ENCODE measurements around the gene ARMH4.

ARMH4 gene

DNA sequence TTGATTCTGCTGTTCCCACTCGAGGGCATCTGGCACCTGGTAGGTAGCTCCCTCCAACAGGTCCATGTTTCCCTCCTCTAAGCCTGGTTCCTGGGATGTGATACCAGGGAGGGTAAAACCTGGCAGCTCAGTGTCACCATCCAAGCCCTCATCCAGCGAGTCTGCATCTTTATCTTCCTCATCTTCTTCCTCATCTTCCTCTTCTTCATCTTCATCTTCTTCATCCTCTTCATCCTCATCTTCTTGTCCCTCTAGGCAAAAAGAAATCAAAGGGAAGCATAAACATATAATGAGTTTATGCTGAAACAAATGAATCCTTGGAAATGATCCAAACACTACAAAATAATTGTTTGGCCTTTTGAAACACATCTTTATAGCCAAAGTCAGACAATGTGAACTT lies 55.3 kb downstream of the ARMH4 start:
- no peak for DNase-seq

- no peak for DNase-seq
Observed at GRCh38 chr14:58091883-58092630, 60.0 kb downstream of the ARMH4 start.

GRCh38 chr14:58089612-58090011 lies 62.4 kb downstream of the ARMH4 start:
- no peak for DNase-seq

DNA sequence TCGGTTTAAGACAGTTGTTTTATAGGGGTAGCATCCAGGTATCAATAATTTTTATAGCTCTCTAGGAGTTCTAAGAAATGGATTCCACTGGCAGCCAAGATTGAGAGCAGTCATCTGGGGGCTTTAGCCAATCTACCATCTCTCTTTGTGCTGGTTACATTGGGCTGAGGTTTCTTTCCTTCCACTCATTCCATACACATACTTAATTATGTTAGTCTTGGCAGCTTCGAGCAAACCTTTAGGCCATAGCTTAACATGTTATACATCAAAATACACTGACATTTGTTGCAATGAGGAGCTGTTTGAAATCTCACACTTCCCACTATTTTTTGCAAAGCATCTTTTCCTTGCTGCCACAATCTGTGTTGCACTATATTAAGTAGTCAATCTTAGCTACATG lies 63.1 kb downstream of the ARMH4 start:
- no peak for DNase-seq

GRCh38 chr14:58085877-58086276 lies 66.1 kb downstream of the ARMH4 start:
- no peak for DNase-seq

DNA sequence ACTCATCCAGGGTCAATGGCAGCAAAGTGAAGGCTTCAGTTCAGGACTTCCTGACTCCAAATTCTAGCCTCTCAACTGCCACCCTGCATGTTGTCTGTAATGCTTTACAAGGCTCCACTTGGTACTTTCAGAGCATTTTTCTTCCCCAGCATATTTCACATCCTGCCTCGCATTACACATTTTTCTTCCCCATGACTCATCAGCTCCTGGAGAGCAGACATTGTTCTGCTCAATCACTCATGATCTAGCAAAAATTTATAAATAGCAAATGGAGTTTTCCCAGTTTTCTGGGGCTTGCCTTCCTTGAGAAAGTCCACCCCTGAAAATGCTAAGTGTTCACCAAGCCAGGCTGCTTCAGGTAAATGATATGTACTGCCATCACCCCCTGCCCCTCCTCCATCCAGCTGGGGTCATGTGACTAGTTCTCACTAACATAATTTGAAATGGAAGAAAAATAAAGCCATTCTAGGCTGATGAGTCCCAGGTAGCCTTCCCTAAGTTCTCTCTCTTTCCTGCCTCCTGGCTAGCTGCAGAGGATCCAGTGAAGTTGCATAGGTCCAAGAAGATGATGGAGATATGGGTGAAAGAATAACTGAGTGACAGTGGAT lies 69.4 kb downstream of the ARMH4 start:
- DNase-seq = no peak

DNA sequence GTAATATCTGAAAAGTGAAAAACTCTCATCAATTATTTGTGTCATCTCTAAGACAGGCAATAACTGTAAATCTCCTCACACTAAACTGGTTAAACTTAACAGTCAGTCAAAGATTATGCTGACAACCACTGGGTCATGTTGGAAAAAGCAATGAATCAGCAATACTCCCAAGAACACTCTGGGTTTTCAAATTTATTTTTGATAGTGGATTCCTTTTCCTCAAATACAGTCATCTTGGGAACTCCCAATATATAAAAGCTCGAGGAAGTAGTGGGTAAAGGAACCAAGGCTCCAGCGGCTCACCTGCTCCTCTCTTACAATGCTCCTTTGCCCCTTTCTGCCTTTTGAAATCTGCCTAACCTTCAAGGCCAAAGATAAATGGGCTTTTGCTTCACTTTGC lies 70.0 kb downstream of the ARMH4 start:
- DNase-seq = no peak

- no peak for DNase-seq
Observed at GRCh38 chr14:58078471-58078870, 73.5 kb downstream of the ARMH4 start.

DNA sequence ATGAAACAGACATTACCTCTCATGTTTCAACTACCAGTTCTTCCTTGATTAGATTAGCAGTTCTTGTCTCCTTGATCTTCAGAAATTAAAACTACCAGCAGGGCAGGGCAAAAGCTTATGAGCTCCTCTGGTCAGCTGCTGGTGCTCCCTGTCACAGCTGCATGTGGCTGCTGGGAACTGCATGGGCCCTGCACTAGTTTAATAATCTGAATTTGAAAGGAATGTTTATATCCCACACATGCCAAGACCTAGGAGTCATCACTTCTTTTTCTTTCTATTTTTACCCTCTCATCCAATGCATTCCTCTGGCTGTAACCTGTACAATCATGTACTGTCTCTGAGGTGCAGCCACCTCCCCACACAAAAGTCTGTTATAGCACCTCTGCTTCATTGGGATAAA lies 73.9 kb downstream of the ARMH4 start:
- DNase-seq = no peak

GRCh38 chr14:58077621-58078020 lies 74.4 kb downstream of the ARMH4 start:
- no peak for DNase-seq

DNA sequence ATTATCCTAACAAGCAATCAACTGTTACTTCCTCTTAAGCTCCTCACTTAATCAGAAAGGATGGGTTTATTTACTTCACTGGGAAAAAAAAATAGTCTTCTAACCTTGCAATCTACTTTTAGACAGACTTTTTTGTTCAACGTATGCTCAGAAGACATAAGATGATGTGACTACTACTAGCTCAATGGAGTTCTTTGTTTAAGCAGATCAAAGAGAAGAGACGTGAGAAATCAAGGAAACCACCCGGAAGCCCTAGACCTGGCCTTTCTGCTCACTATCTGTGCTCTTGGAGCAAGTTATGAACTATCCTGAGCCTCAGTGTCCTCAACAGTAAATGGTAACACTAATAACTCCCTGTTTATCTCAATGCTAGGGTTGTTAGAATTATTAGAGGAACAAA lies 78.5 kb downstream of the ARMH4 start:
- no peak for DNase-seq

DNA sequence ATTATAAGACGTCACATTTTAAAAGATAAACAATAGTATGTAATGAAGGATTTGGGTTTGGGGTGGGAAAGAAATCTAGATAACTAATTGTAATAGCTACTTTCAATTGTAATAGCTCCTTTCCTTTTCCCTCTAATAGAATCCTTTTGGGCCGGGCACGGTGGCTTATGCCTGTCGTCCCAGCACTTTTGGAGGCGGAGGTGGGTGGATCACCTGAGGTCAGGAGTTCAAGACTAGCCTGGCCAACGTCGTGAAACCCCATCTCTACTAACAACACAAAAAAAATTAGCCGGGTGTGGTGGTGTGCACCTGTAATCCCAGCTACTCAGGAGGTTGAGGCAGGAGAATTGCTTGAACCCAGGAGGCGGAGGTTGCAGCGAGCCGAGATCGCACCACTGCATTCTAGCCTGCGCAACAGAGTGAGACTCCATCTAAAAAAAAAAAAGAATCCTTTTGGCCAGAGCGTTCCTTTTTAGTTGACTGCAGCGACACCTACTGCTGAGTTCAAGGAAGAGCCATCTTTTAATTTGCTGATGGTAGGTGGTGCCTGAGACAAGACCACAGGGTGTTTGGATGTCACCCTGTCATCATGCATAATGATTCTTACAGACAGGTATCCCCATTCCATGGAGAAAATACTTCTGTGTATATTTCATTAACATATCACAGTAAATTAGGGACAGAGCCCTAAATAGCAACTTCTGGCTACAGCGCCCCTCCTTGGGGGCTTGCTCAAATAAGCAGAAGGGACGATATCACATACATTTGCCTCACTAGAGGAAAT lies 79.5 kb downstream of the ARMH4 start:
- peak; percentile 46 for DNase-seq

DNA sequence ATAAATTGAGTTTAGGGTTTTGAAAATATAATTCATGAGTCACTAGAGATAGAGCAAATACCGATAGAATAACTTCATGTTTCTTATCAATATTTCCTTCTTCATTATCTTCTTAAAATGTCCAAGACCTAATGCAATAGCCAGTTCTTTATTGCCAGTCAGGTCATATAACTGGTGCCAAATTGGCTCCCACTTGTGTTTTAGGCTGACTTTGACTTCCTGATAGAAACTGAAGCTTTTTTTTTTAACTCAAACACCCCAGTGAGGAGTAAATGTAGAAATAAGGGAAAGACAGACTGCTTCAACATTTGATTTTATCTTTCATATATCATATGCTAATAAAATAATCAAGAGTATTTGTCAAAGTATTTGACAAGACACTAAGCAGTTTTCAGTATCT lies 80.7 kb downstream of the ARMH4 start:
- DNase-seq = no peak

- DNase-seq = no peak
Observed at GRCh38 chr14:58068306-58068705, 83.7 kb downstream of the ARMH4 start.

DNA sequence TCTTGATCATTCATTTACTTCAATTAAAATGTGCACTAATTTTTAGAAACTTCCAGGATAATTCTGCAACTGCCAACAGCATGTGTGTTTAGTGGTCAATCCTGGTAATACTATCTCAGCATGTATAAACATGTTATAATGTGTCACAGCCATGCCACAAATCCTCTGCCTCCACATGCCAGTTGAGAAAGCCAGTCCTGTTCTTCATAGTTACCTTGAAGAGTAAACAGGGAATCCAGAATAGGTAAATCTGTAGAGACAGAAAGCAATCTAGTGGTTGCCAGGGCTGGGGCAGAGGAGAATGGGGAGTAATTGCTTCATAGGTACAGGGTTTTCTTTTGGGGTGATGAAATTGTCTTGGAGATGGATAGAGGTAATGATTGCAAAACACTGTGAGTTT lies 85.9 kb downstream of the ARMH4 start:
- no peak for DNase-seq

GRCh38 chr14:58061581-58061980 lies 90.4 kb downstream of the ARMH4 start:
- no peak for DNase-seq

- DNase-seq = no peak
Observed at GRCh38 chr14:58060898-58061297, 91.1 kb downstream of the ARMH4 start.

GRCh38 chr14:58060077-58060476 lies 91.9 kb downstream of the ARMH4 start:
- no peak for DNase-seq

GRCh38 chr14:58059126-58059525 lies 92.9 kb downstream of the ARMH4 start:
- no peak for DNase-seq

- DNase-seq = no peak
Observed at GRCh38 chr14:58055497-58056010, 96.5 kb downstream of the ARMH4 start.

DNA sequence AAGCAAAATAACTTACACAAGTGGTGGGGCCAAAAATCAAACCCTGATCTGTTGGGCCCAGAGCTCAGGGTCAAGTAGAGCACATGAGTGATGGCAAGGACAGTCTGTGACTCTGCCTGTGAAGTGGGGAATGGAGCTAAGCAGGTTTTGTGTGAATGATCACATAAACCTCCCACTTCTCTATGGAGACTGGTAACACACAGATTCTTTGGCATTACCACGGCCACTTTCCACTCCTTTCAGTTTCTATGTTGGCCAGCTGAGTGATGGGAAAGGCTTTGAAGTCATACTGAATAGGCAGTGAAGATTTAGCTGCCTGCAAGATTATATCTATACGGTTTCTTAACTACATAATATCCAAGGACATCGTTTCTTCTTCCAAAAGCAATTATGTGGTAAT lies 97.9 kb downstream of the ARMH4 start:
- no peak for DNase-seq

DNA sequence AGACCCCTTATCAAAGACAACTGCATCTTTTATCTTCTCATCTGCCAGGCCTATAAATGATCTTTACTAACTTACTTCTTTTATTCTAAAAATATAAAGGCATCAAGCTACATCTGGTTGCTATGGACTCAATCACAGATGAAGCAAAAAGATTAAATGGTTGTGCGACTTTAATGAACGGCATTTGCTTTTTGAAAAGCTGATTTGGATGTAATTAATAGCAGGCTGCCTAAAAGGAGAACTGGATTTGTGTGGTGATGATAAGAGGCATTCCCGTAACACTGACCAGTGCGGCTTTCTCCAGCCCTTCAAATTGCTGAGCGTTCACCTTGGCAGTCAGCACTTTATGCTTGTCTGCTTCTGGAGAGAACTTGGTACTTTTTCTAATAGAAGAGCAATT lies 103.8 kb downstream of the ARMH4 start:
- no peak for DNase-seq

DNA sequence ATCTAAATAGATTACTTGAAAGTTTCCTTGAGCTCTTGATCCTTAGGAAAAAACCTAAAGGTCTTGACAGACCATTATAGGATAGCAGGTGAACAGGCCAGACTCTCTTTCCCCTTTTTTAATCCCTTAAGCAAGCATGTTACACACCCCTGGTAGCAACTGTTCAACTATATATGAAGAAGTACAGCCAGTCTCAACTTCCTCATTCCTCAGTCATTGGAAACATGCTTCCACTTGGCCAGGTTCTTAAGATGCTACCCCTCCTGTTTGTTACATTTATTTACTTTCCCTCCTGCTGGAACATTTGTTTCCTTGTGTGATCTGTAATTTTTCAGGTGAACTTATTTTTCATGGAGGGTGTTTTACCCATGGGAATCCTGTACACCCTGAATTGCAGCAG lies 124.1 kb downstream of the ARMH4 start:
- DNase-seq = no peak

DNA sequence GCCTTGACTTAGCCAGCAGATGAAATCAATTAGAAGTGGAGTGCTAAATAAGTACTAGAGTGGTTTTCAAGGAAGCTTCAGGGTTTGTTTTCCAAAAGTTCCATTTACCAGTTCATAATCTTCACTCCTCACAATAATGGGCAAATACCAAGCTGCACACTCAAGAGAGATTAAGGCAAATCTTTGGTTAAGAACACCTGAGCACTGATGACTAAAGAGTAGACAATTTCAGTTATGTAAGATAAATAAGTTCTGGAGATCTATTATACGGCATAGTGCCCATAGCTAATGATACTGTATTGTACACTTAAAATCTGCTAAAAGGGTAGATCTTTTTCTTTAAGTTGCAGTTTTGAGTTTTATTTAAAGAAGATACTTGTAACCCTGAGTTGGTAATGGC lies 125.0 kb downstream of the ARMH4 start:
- DNase-seq = no peak
